CMK (cell line): ENCODE measurements around the gene REV3L.

ENCODE experiments used
- DNase-seq: peaks from one replicate; pipeline ENCODE4 v3.0.0-alpha.2; 2010; ENCODE audit warnings: low read depth

REV3L gene

DNA sequence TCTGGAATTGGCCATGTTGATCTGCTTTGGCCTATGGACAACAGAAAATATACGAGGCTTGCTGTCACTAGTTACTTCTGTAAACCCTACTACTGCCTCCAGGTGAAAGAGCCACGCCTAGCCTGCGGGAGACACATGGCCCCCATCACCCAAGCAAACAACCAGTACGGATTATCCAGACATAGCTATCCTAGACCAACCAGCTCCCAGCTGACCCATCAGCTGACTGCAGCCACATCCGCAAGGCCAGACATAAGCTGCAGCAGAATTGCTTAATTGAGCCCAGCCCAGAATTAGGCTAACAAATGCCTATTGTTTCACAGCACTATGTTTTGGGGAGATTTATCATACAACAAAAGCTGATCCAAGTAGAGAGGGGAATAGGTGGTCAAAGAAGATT, 13.5 kb downstream of the REV3L start:
- DNase-seq = no peak

DNA sequence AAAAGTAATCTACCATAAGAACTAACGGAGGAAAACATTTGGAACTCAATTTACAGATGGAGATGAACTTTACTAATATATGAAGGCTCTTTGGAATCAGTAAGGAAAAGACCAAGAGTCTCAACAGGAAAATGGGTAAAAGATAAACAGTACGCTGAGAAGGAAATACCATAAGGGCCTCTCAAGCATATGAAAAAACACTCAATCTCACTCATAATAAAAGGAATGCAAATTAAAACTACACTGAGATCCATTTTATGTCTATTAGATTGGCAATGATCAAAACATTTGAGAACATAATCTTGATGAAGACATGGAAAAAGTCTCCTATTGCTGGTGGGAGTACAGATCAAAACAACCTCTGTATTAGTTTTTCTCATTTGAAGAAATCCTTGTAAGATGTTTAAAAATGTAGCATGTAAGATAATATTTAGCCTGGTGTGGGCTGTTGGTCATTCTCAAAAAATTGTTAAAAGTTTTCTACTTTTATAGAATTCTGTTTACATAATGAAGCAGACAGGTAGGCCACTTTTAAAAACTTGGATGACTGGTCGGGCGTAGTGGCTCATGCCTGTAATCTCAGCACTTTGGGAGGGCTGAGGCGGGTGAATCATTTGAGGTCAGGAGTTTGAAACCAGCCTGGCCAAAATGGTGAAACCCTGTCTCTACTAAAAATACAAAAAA, 14.5 kb downstream of the REV3L start:
- DNase-seq = no peak

- no peak for DNase-seq
Measured at GRCh38 chr6:111464184-111464583, 18.8 kb downstream of the REV3L start.

GRCh38 chr6:111462770-111463391, 20.1 kb downstream of the REV3L start:
- DNase-seq = no peak

DNA sequence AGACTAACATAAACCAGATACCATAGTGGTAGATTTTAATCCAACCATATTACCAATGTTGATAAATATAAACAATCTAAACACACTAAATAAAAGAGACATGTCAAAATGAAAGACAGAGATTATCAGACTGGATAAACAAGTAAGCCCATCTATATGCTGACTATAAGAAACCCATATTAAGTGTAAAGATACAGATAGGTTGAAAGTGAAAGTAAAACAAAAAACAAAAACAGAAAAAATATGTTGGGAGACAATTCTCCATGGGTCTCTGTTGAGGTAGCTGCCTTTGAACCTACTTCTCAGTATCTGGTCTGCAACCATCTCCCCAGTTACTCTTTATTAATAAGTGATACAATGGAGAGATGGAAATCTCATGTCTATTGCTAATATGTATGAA, 21.2 kb downstream of the REV3L start:
- DNase-seq = no peak

DNA sequence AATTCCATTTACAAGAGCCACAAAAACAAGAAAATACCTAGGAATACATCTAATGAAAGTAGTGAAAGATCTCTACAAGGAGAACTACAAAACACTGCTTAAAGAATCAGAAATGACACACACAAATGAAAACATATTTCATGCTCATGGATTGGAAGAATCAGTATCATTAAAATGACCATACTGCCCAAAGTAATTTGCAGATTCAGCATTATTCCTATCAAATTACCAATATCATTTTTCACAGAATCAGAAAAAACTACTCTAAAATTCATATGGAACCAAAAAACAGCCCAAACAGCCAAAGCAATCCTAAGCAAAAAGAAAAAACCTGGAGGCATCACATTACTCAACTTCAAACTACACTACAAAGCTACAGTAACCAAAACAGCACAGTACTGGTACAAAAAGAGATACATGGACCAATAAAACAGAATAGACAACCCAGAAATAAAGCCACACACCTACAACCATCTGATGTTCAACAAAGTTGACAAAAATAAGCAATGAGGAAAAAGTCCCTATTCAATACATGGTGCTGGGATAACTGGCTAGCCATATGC, 24.3 kb downstream of the REV3L start:
- DNase-seq = no peak

DNA sequence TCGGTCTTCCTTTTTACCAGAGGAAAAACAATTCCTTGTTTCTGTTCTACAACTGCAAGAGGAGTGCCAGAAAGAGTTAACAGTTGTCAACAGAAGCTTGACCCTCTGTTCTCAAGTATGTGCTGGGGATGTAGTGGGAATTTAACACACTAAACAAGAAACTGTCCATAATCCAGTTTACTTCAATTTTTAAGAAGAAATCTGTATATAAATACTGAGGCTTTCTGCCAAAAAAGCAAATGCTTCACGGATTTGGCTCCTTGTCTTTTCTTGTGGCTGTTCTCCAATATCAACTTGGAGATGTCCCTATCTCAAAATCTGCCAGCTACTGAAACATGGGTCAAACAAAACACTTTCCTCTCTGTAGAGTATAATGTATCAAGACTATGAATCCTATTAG, 26.8 kb downstream of the REV3L start:
- no peak for DNase-seq

DNA sequence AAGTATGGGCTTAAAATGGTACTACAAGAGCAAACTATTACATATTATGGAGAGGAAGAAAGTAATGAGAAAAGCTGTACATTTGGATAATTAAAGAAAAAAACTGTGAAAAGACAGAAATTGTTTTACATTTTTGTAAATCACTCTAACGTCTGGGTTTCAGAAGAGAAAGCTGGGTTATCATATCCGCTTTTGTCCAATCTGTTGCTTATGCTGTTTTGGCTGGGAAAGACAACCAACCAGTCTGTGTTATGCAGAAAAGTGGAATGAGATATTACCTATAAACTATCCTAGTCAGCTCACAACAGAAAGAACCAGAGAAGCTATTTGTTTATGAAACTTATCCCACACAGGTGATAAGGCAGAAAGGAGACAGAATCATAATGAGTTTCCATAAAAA, 32.4 kb downstream of the REV3L start:
- DNase-seq = no peak

DNA sequence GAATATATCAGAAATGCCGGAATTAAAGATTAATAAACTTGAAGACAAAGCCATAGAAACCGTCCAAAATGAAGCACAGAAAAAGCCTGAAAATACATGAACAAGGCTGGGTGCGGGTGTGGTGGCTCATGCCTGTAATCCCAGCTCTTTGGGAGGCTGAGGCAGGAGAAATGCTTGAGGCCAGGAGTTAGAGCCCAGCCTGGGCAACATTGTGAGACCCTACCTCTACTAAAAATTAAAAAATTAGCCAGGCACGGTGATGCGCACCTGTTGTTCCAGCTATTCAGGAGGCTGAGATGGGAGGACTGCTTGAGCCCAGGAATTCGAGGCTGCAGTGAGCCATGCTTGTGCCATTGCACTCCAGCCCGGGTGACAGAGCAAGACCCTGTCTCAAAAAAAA, 32.9 kb downstream of the REV3L start:
- no peak for DNase-seq

DNA sequence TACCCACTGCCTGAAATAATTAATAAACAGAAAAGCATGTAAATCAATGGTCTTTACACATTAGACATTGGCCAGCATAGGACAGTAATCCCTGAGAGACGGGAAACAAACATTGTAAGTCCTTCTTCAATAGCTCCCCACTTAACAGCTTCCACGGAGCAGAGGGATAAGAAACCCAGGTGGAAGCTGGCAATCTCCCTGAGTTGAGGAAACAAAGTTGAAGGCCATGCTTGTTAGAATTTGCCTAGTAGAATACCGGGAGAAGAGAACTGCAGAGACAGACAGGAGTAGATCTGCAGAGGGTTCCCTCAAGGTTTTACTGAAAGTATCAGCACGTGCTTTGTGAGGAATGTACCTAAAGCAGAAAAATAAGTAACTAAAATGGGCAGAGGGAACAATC, 33.9 kb downstream of the REV3L start:
- no peak for DNase-seq

DNA sequence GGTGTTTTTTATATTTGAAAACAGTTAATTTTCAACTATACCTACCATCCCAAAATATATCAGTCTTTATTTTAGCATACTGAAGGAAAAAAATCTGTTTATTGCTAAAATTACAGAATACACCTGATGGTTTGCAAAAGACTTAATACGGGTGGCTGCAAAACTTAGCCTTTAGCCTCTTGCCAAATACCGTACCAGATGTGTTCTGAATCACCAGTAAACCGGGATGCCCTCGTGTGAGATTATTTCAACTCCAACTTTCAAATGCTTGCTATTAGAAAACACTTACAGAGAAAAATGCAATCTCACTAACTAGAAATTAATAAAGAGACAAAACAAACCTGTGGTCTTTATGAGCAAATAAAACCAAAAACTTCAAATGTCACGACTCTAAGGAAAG, 36.0 kb downstream of the REV3L start:
- no peak for DNase-seq

GRCh38 chr6:111445861-111446267, 37.2 kb downstream of the REV3L start:
- DNase-seq = no peak

GRCh38 chr6:111444794-111445193, 38.2 kb downstream of the REV3L start:
- DNase-seq = no peak

DNA sequence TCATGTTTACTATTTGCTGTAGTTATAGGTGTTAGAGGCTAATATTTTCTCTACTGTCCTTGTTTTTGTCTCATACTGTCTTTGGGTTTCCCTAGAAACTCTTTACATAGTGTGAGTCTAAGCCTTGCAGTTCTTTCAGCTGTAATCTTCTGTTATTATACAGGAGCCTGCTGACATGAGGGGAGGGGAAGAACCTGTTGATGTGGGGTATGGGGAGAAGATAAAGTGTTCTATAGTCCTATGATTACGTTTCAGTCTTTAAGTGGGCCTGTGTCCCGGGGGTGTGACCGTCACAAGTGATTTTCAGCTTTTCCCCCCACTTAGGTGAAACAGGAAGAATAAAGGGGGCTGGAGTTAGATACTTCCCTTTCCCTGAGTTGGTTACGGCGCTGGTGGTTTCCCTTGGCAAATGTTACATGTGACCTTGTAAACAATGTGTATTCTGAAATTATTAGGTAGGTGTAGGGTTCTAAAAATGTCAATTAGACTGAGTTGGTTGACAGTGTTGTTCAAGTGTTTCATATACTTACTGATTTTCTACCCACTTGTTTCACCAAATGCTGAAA, 41.3 kb downstream of the REV3L start:
- DNase-seq = no peak

DNA sequence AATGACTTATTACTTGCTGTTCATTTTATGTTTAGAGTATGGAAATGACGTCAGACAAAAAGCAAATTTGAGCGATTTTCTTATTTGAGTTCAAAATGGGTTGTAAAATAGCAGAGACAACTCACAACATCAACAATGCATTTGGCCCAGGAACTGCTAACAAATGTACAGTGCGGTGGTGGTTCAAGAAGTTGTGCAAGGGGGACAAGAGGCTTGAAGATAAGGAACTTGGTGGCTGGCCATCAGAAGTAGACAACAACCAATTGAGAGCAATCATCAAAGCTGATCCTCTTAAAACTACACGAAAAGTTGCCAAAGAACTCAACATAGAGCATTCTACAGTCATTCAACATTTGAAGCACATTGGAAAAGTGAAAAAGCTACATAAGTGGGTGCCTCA, 43.8 kb downstream of the REV3L start:
- no peak for DNase-seq

GRCh38 chr6:111437573-111437972, 45.4 kb downstream of the REV3L start:
- no peak for DNase-seq

DNA sequence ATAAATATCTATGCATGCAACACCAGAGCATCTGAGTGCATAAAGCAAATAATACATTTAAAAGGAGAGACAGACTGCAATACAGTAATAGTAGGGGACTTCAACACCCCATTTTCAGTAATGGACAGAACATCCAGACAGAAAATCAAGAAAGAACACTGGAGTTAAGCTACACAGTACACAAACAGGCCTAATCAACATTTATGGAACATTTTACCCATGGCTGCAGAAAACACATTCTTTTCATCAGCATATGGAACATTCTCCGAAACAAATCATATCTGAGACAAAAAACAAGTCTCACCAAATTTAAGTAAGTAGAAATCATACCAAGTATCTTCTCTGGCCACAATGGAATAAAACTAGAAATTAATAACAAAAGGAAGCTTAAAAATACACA, 50.5 kb downstream of the REV3L start:
- DNase-seq = no peak

GRCh38 chr6:111430605-111431376, 52.2 kb downstream of the REV3L start:
- DNase-seq = no peak

- no peak for DNase-seq
Measured at GRCh38 chr6:111429571-111429970, 53.4 kb downstream of the REV3L start.

- DNase-seq = no peak
Measured at GRCh38 chr6:111428811-111429210, 54.2 kb downstream of the REV3L start.

DNA sequence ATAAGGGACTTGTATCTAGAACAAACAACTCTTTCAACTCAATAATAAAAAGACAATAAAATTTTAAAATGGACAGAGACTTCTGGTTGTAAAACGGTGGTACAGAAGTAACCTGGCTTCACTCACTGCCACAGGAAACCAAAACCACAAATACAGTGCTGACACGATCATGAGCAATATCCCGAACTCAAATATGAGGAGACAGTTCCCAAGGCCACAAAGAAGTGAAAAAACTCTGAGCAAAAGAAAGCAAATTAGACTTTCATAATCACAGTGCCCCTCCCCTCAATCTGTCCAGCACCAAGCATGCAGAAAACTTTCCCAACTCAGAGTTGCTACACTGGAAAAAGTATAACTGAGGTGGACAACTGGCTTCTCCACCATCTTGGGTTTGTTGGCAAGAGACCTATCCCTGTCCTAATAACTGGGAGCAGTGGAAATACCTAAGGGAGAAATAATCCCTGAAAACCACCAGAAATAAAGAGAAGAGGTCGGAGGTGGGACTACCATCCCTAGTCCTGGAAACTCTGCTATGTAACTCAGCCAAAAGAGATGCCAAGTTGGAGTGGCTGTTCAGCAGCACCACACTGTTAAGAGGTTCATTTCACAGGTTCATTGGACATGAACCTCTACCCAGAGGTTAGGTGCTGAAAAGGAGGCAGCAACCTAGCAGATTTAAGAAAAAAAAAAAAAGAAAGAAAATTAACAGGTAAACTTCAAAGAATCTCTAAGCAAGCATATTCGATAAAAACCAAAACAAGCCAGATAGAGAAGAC, 55.5 kb downstream of the REV3L start:
- no peak for DNase-seq
